GM19372 (cell line): ENCODE data around the gene GPBP1L1.
"Not testable (repeated sequence)": the region's sequence is repeated elsewhere in the genome, so short reads cannot be mapped to it uniquely, and the experiment has no call there.

Source experiments
- ATAC-seq: cut with Tn5 transposase; IDR thresholded peaks from one replicate; pipeline ENCODE4 v1.9.1; 2021; ENCODE audit warnings: mild to moderate bottlenecking, low read depth, moderate library complexity; ENCODE audit not compliant: unreplicated experiment

The GPBP1L1 gene

DNA sequence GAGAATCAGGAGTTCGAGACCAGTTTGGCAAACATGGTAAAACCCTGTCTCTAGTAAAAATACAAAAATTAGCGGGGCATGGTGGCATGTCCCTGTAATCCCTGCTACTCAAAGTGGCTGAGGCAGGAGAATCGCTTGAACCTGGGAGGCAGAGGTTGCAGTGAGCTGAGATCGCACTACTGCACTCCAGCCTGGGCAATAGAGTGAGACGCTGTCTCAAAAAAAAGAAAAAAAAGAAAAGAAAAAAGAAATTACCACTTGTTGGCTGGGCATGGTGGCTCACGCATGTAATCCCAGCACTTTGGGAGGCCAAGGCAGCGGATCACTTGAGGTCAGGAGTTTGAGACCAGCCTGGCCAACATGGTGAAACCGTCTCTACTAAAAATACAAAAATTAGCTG, 89.6 kb downstream of the GPBP1L1 start:
- ATAC-seq, result not testable (repeated sequence)

- no peak for ATAC-seq
Observed at GRCh38 chr1:45594412-45594811, 91.9 kb downstream of the GPBP1L1 start.

- no peak for ATAC-seq
Observed at GRCh38 chr1:45589861-45590260, 96.5 kb downstream of the GPBP1L1 start.

- ATAC-seq, result no peak
Observed at GRCh38 chr1:45586769-45587168, 99.6 kb downstream of the GPBP1L1 start.

DNA sequence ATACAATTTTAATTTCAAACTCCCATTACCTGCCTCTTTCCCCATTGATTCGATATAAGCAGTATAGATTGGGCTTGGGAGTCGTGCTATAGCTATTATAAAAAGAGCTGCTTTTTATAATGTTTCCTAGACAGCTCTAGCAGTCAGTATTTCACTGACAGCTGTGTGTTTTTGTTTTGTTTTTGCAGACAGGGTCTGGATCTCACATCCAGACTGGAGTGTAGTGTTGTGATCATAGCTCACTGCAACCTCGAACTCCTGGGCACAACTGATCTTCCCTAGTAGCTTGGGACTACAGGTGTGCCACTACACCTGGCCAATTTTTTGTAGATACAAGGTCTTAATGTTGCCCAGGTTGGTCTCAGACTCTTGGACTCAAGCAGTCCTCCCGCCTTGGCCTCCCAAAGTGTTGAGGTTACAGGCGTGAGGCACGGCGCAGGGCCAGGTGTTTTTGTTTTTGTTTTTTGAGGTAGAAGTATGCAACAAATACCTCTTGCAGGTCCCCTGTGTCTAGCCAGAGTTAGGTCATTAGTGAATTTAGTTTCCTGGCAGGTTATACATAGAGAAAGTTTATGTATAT, 100.7 kb downstream of the GPBP1L1 start:
- ATAC-seq, result no peak

GRCh38 chr1:45585110-45585426, 101.3 kb downstream of the GPBP1L1 start:
- no peak for ATAC-seq

DNA sequence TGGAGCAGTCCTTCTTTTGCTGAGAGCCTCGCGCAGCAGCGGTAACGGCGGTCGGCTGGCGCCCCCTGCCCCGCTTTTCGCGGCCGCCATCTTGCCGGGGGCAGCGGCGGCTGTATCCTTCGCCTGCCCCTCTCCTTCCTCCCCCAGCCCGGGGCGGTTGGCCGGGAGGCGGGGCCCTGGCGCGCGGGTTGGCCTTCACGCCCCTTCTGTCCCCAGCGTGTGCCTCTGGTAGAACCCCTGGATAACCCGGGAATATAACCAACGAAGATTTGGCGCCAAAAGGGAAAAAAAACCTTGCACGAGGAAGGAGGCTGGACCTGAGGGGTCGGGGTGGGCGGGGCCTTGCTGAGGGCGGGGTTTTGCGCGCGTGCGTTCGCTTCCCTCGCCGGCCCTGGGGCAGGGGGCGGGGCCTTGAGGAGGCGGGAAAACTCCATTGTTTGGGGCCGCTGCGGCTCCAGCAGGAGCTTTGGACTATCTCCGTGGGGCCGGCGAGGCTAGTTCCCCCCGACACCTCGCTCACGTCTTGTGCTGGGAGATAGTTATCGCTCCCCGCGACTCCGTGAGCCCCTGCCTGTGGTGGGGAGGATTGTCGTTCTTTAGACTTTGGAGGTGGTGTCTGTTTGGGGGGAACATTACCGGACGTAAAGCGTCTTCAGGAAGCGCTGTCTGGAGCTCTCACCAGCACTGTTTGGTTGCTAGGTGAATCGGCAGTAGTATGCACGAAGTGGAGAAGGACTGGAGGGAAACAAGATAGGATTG, 101.8 kb downstream of the GPBP1L1 start:
- peak; percentile 33 for ATAC-seq

GRCh38 chr1:45583666-45584350, 102.5 kb downstream of the GPBP1L1 start, which contains the start of gene NASP:
TSS of gene NASP (plus strand) at chr1:45584041. CDS start at chr1:45584147, 106 bp downstream.
- ATAC-seq, result peak; percentile 40

DNA sequence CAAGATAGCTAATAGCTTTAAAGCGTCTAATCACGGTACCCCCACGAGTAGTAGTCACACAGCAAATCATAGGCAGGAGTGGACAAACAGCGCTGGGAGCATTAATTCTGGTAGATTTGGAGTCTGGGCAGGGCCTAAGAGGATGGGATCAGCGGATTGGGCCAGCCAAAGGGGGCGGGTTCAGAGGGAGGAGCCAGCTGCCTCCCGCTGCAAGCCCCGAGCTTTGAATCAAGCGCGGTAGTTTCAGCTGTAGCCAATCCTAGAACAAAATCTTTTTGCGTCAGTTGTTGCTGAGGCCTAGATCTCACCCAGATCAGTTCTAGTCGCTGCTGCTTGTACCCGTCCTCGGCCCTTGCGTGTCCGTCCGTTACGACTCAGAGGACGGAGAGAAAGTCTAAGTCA, 103.1 kb downstream of the GPBP1L1 start:
- peak; percentile 73 for ATAC-seq
